ENCODE results near the gene SCRG1.

The SCRG1 gene

DNA sequence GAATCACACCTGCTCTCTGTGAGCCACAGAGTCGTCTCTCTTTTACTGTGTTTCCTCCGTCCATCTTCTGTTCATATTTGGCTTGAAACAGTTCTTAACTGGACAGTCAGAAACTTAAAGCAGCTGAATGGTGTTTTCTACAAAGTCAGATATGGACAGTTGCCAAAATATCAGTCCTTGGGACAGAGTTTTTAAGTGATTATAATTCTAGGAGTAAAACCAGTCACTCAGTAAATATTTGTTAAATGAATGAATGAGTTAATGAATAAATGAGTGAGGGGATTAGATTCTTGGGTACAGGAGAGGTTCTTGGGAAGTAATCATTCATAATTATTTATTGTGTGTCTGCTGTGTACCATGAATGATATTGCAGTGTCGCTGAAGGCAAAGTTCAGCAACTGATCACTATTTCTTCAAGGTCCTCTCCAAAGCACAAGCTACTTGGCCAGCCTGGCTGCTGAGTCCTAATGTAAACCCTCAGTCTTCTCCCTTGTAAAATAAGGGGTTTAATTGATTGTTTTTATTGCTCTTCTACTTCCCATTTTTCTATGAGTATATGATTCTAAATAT lies 5.5 kb upstream of the SCRG1 start:
- CTCF ChIA-PET, result interaction anchor here (0.9 kb wide), 1 partner anchor 9 kb away, joined by 3 read pairs; no protein-coding TSS in a partner anchor
- no peak overlapping the region for H3K27ac ChIP-seq (ENCODE audit: extremely low read depth, low read depth, low read length)

DNA sequence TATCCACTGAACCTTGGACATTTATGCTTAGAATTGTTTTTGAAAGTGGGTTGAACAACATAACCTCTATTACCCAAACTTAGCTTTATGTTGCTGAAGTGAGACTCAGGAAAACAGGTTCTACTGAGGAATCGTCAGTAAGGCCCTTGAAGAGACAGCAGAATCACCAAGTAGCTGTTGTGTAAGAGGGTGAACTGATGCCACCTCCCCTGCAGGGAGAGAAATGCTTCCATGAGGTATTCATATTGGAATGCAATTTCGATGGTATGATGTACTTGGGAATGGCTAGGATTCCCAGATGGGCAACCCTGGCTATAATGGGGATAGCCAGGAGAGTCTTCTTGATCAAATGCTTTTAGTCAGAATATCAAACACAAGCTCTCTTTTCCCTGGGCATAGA lies 4.1 kb upstream of the SCRG1 start:
- H3K9me3 ChIP-seq (ENCODE audit: control insufficient read depth, insufficient read depth, low read depth, low read length), result no peaks in the 10 kb centered on the region
- POLR2A ChIA-PET, result interaction anchor here (0.6 to 1.8 kb wide), 4 partner anchors 9 to 69 kb away, joined by 3 to 6 read pairs (median 3); partner anchors contain the start of genes HMGB2 and SAP30
- CTCF ChIA-PET, result interaction anchor here (0.6 kb wide), 2 partner anchors 18 to 83 kb away, joined by 3 read pairs; no protein-coding TSS in a partner anchor
- H3K4me3 ChIP-seq (ENCODE audit: low read depth, low read length), result no peak overlapping the region
- H3K36me3 ChIP-seq (ENCODE audit: control insufficient read depth in 2 of 2, insufficient read depth in 1 of 2, low read length in 2 of 2), result no peaks in the 10 kb centered on the region
- no peak overlapping the region for H3K27ac ChIP-seq (ENCODE audit: extremely low read depth, low read depth, low read length)
- H3K4me1 ChIP-seq (ENCODE audit: control insufficient read depth, insufficient read depth, low read length), result no peaks in the 10 kb centered on the region
- TF ChIP-seq ZNF626 (tag by site-specific recombination; IDR thresholded peaks at IDR 0.05) (no peak), SALL2 (tag by site-specific recombination; IDR thresholded peaks at IDR 0.05; ENCODE audit: borderline replicate concordance) (no peak), SCRT2 (tag by site-specific recombination; IDR thresholded peaks at IDR 0.05) (no peak), ZNF292 (tag by site-specific recombination; IDR thresholded peaks at IDR 0.05; ENCODE audit: borderline replicate concordance, low read depth) (no peak), ZFHX2 (tag by site-specific recombination; conservative IDR thresholded peaks at IDR 0.05) (no peak), ZFP3 (tag by site-specific recombination; IDR thresholded peaks at IDR 0.05; ENCODE audit: low read depth) (no peak), ZNF19 (tag by site-specific recombination; IDR thresholded peaks at IDR 0.05; ENCODE audit: low read depth) (no peak), ZNF600 (tag by site-specific recombination; IDR thresholded peaks at IDR 0.05) (no peak), ZNF791 (tag by site-specific recombination; IDR thresholded peaks at IDR 0.05) (no peak), ZNF350 (tag by site-specific recombination; IDR thresholded peaks at IDR 0.05) (no peak), ZNF660 (tag by site-specific recombination; IDR thresholded peaks at IDR 0.05) (no peak), ZNF169 (tag by site-specific recombination; IDR thresholded peaks at IDR 0.05) (no peak), ZNF174 (tag by site-specific recombination; IDR thresholded peaks at IDR 0.05) (no peak), ZNF510 (tag by site-specific recombination; IDR thresholded peaks at IDR 0.05; ENCODE audit: insufficient replicate concordance) (no peak)
- TF ChIP-seq, protein P1, sequence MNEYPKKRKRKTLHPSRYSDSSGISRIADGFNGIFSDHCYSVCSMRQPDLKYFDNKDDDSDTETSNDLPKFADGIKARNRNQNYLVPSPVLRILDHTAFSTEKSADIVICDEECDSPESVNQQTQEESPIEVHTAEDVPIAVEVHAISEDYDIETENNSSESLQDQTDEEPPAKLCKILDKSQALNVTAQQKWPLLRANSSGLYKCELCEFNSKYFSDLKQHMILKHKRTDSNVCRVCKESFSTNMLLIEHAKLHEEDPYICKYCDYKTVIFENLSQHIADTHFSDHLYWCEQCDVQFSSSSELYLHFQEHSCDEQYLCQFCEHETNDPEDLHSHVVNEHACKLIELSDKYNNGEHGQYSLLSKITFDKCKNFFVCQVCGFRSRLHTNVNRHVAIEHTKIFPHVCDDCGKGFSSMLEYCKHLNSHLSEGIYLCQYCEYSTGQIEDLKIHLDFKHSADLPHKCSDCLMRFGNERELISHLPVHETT (tag by site-specific recombination; IDR thresholded peaks at IDR 0.05), result no peak
- TF ChIP-seq, protein P2, sequence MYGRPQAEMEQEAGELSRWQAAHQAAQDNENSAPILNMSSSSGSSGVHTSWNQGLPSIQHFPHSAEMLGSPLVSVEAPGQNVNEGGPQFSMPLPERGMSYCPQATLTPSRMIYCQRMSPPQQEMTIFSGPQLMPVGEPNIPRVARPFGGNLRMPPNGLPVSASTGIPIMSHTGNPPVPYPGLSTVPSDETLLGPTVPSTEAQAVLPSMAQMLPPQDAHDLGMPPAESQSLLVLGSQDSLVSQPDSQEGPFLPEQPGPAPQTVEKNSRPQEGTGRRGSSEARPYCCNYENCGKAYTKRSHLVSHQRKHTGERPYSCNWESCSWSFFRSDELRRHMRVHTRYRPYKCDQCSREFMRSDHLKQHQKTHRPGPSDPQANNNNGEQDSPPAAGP (tag by site-specific recombination; IDR thresholded peaks at IDR 0.05), result no peak

More for the DNA sequence above, 5.5 kb upstream of the SCRG1 start:
- H3K36me3 ChIP-seq (ENCODE audit: control insufficient read depth in 2 of 2, insufficient read depth in 1 of 2, low read length in 2 of 2), result no peaks in the 10 kb centered on the region
- no peak overlapping the region for H3K4me3 ChIP-seq (ENCODE audit: low read depth, low read length)
- POLR2A ChIA-PET, result no interaction called here
- TF ChIP-seq ZFP37 (tag by site-specific recombination; IDR thresholded peaks at IDR 0.05) (no peak), ZNF16 (tag by site-specific recombination; IDR thresholded peaks at IDR 0.05; ENCODE audit: low read depth) (no peak), ZNF366 (tag by site-specific recombination; conservative IDR thresholded peaks at IDR 0.05) (no peak), ZNF391 (tag by site-specific recombination; IDR thresholded peaks at IDR 0.05; ENCODE audit: borderline replicate concordance, low read depth) (no peak), ZNF768 (tag by site-specific recombination; IDR thresholded peaks at IDR 0.05) (no peak), ZNF549 (tag by site-specific recombination; IDR thresholded peaks at IDR 0.05) (no peak)
- TF ChIP-seq, protein P3, sequence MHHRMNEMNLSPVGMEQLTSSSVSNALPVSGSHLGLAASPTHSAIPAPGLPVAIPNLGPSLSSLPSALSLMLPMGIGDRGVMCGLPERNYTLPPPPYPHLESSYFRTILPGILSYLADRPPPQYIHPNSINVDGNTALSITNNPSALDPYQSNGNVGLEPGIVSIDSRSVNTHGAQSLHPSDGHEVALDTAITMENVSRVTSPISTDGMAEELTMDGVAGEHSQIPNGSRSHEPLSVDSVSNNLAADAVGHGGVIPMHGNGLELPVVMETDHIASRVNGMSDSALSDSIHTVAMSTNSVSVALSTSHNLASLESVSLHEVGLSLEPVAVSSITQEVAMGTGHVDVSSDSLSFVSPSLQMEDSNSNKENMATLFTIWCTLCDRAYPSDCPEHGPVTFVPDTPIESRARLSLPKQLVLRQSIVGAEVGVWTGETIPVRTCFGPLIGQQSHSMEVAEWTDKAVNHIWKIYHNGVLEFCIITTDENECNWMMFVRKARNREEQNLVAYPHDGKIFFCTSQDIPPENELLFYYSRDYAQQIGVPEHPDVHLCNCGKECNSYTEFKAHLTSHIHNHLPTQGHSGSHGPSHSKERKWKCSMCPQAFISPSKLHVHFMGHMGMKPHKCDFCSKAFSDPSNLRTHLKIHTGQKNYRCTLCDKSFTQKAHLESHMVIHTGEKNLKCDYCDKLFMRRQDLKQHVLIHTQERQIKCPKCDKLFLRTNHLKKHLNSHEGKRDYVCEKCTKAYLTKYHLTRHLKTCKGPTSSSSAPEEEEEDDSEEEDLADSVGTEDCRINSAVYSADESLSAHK (tag by site-specific recombination; IDR thresholded peaks at IDR 0.05), result no peak
- TF ChIP-seq, protein P4, sequence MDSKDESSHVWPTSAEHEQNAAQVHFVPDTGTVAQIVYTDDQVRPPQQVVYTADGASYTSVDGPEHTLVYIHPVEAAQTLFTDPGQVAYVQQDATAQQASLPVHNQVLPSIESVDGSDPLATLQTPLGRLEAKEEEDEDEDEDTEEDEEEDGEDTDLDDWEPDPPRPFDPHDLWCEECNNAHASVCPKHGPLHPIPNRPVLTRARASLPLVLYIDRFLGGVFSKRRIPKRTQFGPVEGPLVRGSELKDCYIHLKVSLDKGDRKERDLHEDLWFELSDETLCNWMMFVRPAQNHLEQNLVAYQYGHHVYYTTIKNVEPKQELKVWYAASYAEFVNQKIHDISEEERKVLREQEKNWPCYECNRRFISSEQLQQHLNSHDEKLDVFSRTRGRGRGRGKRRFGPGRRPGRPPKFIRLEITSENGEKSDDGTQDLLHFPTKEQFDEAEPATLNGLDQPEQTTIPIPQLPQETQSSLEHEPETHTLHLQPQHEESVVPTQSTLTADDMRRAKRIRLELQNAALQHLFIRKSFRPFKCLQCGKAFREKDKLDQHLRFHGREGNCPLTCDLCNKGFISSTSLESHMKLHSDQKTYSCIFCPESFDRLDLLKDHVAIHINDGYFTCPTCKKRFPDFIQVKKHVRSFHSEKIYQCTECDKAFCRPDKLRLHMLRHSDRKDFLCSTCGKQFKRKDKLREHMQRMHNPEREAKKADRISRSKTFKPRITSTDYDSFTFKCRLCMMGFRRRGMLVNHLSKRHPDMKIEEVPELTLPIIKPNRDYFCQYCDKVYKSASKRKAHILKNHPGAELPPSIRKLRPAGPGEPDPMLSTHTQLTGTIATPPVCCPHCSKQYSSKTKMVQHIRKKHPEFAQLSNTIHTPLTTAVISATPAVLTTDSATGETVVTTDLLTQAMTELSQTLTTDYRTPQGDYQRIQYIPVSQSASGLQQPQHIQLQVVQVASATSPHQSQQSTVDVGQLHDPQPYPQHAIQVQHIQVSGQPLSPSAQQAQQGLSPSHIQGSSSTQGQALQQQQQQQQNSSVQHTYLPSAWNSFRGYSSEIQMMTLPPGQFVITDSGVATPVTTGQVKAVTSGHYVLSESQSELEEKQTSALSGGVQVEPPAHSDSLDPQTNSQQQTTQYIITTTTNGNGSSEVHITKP (tag by site-specific recombination; IDR thresholded peaks at IDR 0.05), result no peak
- TF ChIP-seq, protein P5, sequence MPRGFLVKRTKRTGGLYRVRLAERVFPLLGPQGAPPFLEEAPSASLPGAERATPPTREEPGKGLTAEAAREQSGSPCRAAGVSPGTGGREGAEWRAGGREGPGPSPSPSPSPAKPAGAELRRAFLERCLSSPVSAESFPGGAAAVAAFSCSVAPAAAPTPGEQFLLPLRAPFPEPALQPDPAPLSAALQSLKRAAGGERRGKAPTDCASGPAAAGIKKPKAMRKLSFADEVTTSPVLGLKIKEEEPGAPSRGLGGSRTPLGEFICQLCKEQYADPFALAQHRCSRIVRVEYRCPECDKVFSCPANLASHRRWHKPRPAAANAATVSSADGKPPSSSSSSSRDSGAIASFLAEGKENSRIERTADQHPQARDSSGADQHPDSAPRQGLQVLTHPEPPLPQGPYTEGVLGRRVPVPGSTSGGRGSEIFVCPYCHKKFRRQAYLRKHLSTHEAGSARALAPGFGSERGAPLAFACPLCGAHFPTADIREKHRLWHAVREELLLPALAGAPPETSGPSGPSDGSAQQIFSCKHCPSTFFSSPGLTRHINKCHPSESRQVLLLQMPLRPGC (tag by site-specific recombination; IDR thresholded peaks at IDR 0.05), result no peak
- no peaks in the 10 kb centered on the region for H3K9me3 ChIP-seq (ENCODE audit: control insufficient read depth, insufficient read depth, low read depth, low read length)
- no peaks in the 10 kb centered on the region for H3K4me1 ChIP-seq (ENCODE audit: control insufficient read depth, insufficient read depth, low read length)

Measured in HEK293 (cell line).